OCI-LY7 (cell line): ENCODE data around the gene GANAB. TPM values are rescaled to one million over a fixed set of nuclear protein-coding genes. Genes with fewer than 3 reads are reported as not detected.

ENCODE experiments used
- BruUV-seq: library from RNA; stranded (reverse); fragments of 400-500 nt; replicated peaks from 2 replicates; lab custom pipeline; 2021; lab: Mats Ljungman, UMichigan
- CTCF ChIA-PET: fragments of 300-600 bp; sonication (Branson Sonifier 250); formaldehyde crosslinking; loops from one replicate; lab custom pipeline; 2022; ENCODE audit warnings: antibody characterized with exemption; ENCODE audit not compliant: unreplicated experiment; lab: Charles Lee
- POLR2A ChIA-PET: fragments of 300-600 bp; sonication (Branson Sonifier 250); formaldehyde crosslinking; loops from one replicate; lab custom pipeline; 2022; ENCODE audit warnings: antibody characterized with exemption; lab: Charles Lee
- DNase-seq: peaks from one replicate; pipeline ENCODE4 v3.0.0-alpha.2; 2015; ENCODE audit warnings: low spot score
- H2AFZ ChIP-seq: fragments of 200-600 bp; sonication (generic), shearing (Covaris generic); 2 replicates; pipeline ENCODE4 v1.6.1; 2014; ENCODE audit warnings: mild to moderate bottlenecking, antibody characterized with exemption, low read length, moderate library complexity
- H3K27ac ChIP-seq: fragments of 200-600 bp; sonication (generic); 2 replicates; pipeline ENCODE4 v1.5.1; 2014; ENCODE audit warnings: mixed run types, low read depth, mild to moderate bottlenecking, moderate library complexity, low read length, inconsistent platforms; ENCODE audit not compliant: poor library complexity, severe bottlenecking
- H3K36me3 ChIP-seq: fragments of 200-600 bp; sonication (generic); 2 replicates; pipeline ENCODE4 v1.6.1; 2014; ENCODE audit warnings: mild to moderate bottlenecking, antibody characterized with exemption, low read length, moderate library complexity, mixed read lengths; ENCODE audit not compliant: insufficient read depth
- H3K4me1 ChIP-seq: fragments of 200-600 bp; sonication (generic); 2 replicates; pipeline ENCODE4 v1.5.1; 2014; ENCODE audit warnings: mild to moderate bottlenecking, low read length; ENCODE audit not compliant: insufficient read depth, poor library complexity, severe bottlenecking
- H3K4me2 ChIP-seq: fragments of 200-600 bp; sonication (generic); 2 replicates; pipeline ENCODE4 v1.6.1; 2014; ENCODE audit warnings: mild to moderate bottlenecking, low read length
- H3K4me3 ChIP-seq: fragments of 200-600 bp; sonication (generic); 2 replicates; pipeline ENCODE4 v1.5.1; 2014; ENCODE audit warnings: mild to moderate bottlenecking, low read depth, low read length; ENCODE audit not compliant: poor library complexity, severe bottlenecking
- H3K79me2 ChIP-seq: fragments of 200-600 bp; sonication (generic); 2 replicates; pipeline ENCODE4 v1.6.1; 2016; ENCODE audit warnings: low read depth, mild to moderate bottlenecking, low read length, moderate library complexity, mixed read lengths; ENCODE audit not compliant: insufficient read depth
- H3K9me2 ChIP-seq: fragments of 200-600 bp; sonication (generic); 2 replicates; pipeline ENCODE4 v1.6.1; 2016; ENCODE audit warnings: mild to moderate bottlenecking, low read length, mixed read lengths; ENCODE audit not compliant: insufficient read depth
- H3K9me3 ChIP-seq: fragments of 200-600 bp; sonication (generic); 2 replicates; pipeline ENCODE4 v1.6.1; 2014; ENCODE audit warnings: mild to moderate bottlenecking, mixed run types, low read length, mixed read lengths
- H4K20me1 ChIP-seq: fragments of 200-600 bp; sonication (generic); 2 replicates; pipeline ENCODE4 v1.6.1; 2014; ENCODE audit warnings: mild to moderate bottlenecking, antibody characterized with exemption, low read length, moderate library complexity, mixed read lengths; ENCODE audit not compliant: insufficient read depth
- EZH2phosphoT487 ChIP-seq: fragments of 200-600 bp; sonication (generic); IDR thresholded peaks from 2 replicates; pipeline ENCODE4 v1.6.1; 2018; ENCODE audit warnings: low read depth, borderline replicate concordance, mild to moderate bottlenecking, mixed run types, antibody characterized with exemption, low read length, moderate library complexity, mixed read lengths
- intact Hi-C: fragments of 100-400 bp; cut with micrococcal nuclease; formaldehyde crosslinking; loops from one replicate; pipeline ENCODE4 v1.10.0; 2022; ENCODE audit not compliant: unreplicated experiment
- total RNA-seq, 2 experiments: library from RNA; depleted of rRNA in 1 of 2; stranded (reverse); fragments of >200 nt in 1 of 2; shearing (Covaris generic) in 1 of 2; gene quantifications; 2 replicates each; pipeline ENCODE4 v1.2.3, GENCODE V29; 2014 to 2022
- TF ChIP-seq, protein P1 (sequence below): fragments of 200-600 bp; sonication (generic); conservative IDR thresholded peaks from 2 replicates; pipeline ENCODE4 v1.5.1; 2014; ENCODE audit warnings: mild to moderate bottlenecking, antibody characterized with exemption, low read length, moderate library complexity, mixed read lengths

Gene GANAB
- total RNA-seq, 2 experiments from 2014 or later, result 108 to 217 TPM

DNA sequence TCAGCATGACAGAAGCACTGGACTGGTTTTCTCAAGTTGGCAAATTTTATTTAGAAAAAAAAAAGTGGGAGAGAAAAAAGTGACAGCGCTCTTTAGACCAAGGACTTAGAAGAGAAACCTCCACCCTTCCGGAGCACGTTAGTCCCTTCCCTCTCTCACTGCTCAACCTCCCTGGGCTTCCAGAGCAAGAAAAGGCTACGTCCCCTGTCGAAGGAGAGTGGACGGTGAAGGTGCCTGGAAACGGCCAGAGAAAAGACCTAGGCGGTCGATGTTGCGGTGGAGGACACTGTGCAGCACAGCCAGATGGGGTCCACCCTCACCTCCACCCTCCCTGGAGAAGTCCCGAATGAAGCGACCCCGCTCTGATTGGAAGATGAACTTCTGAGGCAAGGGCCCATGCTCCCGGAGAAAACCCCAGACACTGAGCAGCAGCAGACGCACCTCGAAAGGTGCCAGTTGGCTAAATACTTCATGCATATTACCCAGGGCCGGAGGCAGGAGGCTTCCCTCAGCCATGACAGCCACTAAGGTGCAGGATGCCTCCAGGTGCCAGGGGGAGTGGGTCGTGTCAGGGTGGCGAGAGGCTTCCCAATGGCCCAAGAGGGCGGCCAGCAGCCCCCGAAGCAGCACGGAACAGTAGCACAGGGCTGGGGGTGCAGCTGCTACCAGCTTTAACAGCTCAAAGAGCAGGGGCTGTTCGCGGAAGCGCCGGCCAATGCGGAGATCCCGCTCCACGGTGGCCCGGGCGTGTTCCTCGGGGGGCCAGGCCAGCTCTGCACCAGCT is 604 bp upstream of the GANAB start:
- BruUV-seq, result no TSS peak
- ChIA-PET CTCF (interaction anchor here (0.6 to 0.9 kb wide), 3 partner anchors 55 to 1538 kb away, joined by 3 to 10 read pairs (median 7); no protein-coding TSS in a partner anchor), POLR2A (interaction anchor here (0.6 to 1.7 kb wide), 6 partner anchors 10 to 57 kb away, joined by 4 to 20 read pairs (median 8); partner anchors contain the start of genes C11orf98 and CSKMT)
- intact Hi-C loops, result loop anchor here (1.0 kb wide), 2 partner anchors 114 to 194 kb away; partner anchors contain the start of gene POLR2G
- Histone ChIP-seq H4K20me1 (no peaks in the 10 kb centered on the region), H3K27ac (no peak overlapping the region), H3K9me2 (no peaks in the 10 kb centered on the region), H3K4me3 (peak overlapping the region; percentile 25), H3K4me2 (peak overlapping the region; percentile 44), H3K79me2 (peaks cover 54% of the 10 kb centered on the region), H3K9me3 (no peaks in the 10 kb centered on the region), H2AFZ (no peak overlapping the region), H3K36me3 (peaks cover 55% of the 10 kb centered on the region), H3K4me1 (peaks cover 29% of the 10 kb centered on the region)
- no peak for DNase-seq
- TF ChIP-seq, protein P1, sequence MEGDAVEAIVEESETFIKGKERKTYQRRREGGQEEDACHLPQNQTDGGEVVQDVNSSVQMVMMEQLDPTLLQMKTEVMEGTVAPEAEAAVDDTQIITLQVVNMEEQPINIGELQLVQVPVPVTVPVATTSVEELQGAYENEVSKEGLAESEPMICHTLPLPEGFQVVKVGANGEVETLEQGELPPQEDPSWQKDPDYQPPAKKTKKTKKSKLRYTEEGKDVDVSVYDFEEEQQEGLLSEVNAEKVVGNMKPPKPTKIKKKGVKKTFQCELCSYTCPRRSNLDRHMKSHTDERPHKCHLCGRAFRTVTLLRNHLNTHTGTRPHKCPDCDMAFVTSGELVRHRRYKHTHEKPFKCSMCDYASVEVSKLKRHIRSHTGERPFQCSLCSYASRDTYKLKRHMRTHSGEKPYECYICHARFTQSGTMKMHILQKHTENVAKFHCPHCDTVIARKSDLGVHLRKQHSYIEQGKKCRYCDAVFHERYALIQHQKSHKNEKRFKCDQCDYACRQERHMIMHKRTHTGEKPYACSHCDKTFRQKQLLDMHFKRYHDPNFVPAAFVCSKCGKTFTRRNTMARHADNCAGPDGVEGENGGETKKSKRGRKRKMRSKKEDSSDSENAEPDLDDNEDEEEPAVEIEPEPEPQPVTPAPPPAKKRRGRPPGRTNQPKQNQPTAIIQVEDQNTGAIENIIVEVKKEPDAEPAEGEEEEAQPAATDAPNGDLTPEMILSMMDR, result no peak
- TF ChIP-seq EZH2phosphoT487, result no peak

DNA sequence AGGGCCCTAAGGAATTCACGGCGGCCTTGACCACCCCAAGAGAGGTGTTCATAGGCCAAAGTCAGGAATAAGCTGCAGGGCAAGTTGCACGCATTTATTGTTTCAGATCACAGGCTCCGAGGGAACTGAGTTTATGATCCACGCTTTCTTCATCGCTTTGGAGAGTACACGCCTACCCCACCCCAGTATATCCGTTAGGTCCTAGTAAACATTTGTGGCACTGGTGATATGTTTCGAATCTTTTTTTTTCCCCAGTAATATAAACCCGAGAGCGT is 805 bp downstream of the GANAB start:
- peaks cover 56% of the 10 kb centered on the region for H3K79me2 ChIP-seq
- H3K4me3 ChIP-seq, result peak overlapping the region; percentile 95
- peaks cover 65% of the 10 kb centered on the region for H3K36me3 ChIP-seq
- TF ChIP-seq EZH2phosphoT487, result no peak
- TF ChIP-seq, protein P1, result no peak
- peak overlapping the region; percentile 82 for H3K4me2 ChIP-seq
- POLR2A ChIA-PET, result interaction anchor here (0.9 to 1.7 kb wide), 7 partner anchors 9 to 35 kb away, joined by 3 to 20 read pairs (median 5); partner anchors contain the start of genes C11orf98 and CSKMT
- DNase-seq, result peak; percentile 27
- no peaks in the 10 kb centered on the region for H3K9me2 ChIP-seq
- H3K4me1 ChIP-seq, result peaks cover 20% of the 10 kb centered on the region
- CTCF ChIA-PET, result no interaction called here
- H4K20me1 ChIP-seq, result no peaks in the 10 kb centered on the region
- H2AFZ ChIP-seq, result no peak overlapping the region; the same call in 1 of the 2 replicates
- no TSS peak for BruUV-seq
- H3K27ac ChIP-seq, result peak overlapping the region; percentile 76
- no peaks in the 10 kb centered on the region for H3K9me3 ChIP-seq
- intact Hi-C loops, result no loop called here

DNA sequence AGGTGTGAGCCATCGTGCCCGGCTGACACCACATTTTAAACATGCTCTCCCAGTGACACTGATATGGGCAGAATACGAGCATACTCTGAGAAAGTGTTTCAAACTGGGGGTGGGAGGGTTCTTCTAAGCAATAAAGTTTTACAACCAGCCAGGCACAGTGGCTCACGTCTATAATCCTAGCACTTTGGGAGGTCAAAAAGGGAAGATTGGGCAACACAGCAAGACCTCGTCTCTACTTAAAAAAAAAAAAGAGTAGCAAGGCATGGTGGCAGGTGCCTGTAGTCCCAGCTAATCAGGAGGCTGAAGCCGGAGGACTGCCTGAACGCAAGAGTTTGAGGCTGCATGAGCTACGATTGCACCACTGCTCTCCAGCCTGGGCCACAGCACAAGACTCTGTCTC is 2.2 kb downstream of the GANAB start:
- no peaks in the 10 kb centered on the region for H3K9me2 ChIP-seq
- no peaks in the 10 kb centered on the region for H3K9me3 ChIP-seq
- peaks cover 14% of the 10 kb centered on the region for H3K4me1 ChIP-seq
- intact Hi-C loops, result no loop called here
- ChIA-PET POLR2A (interaction anchor here (1.3 kb wide), 1 partner anchor 37 kb away, joined by 3 read pairs; no protein-coding TSS in a partner anchor), CTCF (no interaction called here)
- H4K20me1 ChIP-seq, result no peaks in the 10 kb centered on the region
- no peak overlapping the region for H3K4me3 ChIP-seq
- H3K4me2 ChIP-seq, result no peak overlapping the region
- H3K36me3 ChIP-seq, result peaks cover 68% of the 10 kb centered on the region
- TF ChIP-seq, protein P1, result no peak
- no peak for TF ChIP-seq EZH2phosphoT487
- DNase-seq, result no peak
- no peak overlapping the region for H3K27ac ChIP-seq
- BruUV-seq, result no TSS peak
- H3K79me2 ChIP-seq, result peaks cover 60% of the 10 kb centered on the region
- H2AFZ ChIP-seq, result no peak overlapping the region
